Right ventricle myocardium inferior (tissue), 1 donor: ENCODE results near the gene DSCAM. TPM values are rescaled to one million over a fixed set of nuclear protein-coding genes. Genes with fewer than 3 reads are reported as not detected.

Experiments
- ATAC-seq: fragments of 200-7000 bp; cut with Tn5 transposase; one replicate; pipeline ENCODE4 v1.9.1; 2020; ENCODE audit warnings: mild to moderate bottlenecking, moderate library complexity
- DNase-seq: peaks from one replicate; pipeline ENCODE4 v3.0.0; 2021; ENCODE audit errors: missing footprints
- intact Hi-C: fragments of 100-400 bp; cut with DNase I; formaldehyde crosslinking; loops from one replicate; pipeline ENCODE4 v1.11.0; 2022
- microRNA-seq: library from miRNA; unstranded; fragments of <30 nt; microRNA quantifications from one replicate; pipeline ENCODE4 v1.2.0, GENCODE V29; 2020
- total RNA-seq: library from RNA; stranded (reverse); fragmentation: NEBNext Ultra II Directional; extraction: Animal tissue kit (Norgen Biotek cat#: 25700); gene quantifications from one replicate; pipeline ENCODE4 v1.2.1, GENCODE V29; 2021
- donor health status: DM: no; HTN: yes; CAD: no; lungs with severe emphysema.

The DSCAM gene
- total RNA-seq, 1 donor from 2014 or later: not detected

GRCh38 chr21:39984286-39984991, 862.5 kb downstream of the DSCAM start:
- ATAC-seq (no peak), DNase-seq (no peak)
- intact Hi-C loops: no loop called here

DNA sequence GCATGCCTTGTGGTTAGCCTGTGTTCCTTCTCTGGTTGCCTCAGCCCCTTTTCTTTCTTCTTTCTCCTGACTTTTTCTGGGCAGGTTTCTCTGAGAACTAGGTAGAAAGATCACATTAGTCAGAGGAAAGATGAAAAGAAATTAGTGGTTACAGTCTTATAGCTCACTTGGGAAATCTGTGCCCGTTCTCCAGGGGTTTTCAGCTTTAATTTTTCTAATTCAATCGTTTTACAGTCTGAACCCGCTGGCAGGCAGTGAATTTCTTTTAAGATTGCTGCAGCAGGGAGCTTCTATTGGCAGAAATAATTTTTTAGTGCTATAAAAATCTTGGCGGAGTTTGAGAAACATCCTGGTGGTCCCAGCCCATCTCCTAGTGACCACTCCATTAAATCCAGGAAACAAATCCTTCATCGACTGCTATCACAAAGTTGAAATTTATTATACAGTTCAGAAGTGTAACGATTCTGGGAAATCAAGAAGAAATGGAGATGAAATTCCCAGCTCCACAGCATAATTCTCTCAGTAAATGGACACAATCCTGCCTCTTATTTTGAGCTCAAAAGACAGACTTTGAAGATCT, 866.6 kb downstream of the DSCAM start:
- DNase-seq: no peak
- ATAC-seq: no peak
- intact Hi-C loops: no loop called here

DNA sequence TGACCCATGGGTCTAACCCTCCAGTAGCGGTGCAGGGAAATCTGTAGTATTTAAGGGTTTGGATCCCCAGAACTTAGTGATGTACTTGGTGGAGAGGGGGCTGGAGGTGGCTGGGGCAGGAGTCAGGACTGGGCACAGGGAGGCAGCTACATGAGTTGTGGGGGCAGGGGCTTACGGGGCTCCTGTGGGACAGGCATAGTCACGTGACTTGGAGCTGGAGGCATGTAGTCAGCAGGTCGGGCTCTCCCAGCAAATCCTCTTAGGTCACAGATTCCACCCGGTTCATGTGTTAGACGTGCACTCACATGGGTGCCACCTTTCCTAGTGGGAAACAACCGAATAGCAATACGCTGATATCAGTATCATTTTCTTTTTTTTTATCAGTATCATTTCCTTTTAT, 867.6 kb downstream of the DSCAM start:
- intact Hi-C loops: no loop called here
- no peak for ATAC-seq
- no peak for DNase-seq

DNA sequence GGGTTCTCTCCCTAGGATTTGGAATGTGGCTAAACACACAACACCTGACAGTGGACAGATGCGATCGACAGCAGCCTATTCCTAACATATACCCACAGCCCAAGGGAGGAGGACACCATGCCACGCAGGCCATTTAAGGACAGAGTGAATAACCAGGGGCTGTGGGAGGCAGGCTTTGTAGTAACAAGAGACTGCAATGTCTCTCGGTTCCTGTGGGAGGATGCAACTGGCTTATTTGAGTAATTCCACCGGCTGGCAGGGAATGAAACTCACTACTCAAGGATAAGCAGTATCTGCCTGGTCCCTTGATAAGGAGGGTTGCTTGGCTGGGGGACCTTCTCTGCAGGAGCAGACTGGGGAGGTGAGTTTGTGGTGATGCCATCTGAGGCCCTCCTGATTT, 870.2 kb downstream of the DSCAM start:
- intact Hi-C loops: no loop called here
- no peak for ATAC-seq
- no peak for DNase-seq

- DNase-seq (no peak), ATAC-seq (no peak)
- intact Hi-C loops: no loop called here
Observed at GRCh38 chr21:39972976-39973770, 873.8 kb downstream of the DSCAM start.

DNA sequence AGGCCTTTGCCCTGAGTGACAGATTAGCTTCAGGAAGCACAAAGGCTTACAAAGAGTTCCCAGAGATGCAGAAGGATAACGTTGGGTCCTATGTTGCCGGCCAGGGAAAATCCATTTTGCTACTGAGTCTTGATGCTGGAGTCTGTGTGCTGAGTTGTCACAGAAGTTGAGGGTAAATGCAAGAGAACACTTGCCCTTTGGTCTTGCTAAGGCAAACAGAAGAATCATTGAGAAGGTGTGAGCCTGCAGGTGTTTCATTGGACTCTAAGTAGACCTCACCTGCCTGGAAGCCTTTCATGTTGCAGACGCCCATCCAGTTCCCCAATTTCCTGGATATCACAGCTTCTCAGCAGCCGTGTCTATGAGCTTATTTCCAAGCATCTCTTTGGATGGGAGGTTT, 874.5 kb downstream of the DSCAM start:
- intact Hi-C loops: no loop called here
- ATAC-seq: no peak
- DNase-seq: no peak

GRCh38 chr21:39971956-39972355, 875.0 kb downstream of the DSCAM start:
- DNase-seq: no peak
- ATAC-seq: no peak
- intact Hi-C loops: no loop called here

DNA sequence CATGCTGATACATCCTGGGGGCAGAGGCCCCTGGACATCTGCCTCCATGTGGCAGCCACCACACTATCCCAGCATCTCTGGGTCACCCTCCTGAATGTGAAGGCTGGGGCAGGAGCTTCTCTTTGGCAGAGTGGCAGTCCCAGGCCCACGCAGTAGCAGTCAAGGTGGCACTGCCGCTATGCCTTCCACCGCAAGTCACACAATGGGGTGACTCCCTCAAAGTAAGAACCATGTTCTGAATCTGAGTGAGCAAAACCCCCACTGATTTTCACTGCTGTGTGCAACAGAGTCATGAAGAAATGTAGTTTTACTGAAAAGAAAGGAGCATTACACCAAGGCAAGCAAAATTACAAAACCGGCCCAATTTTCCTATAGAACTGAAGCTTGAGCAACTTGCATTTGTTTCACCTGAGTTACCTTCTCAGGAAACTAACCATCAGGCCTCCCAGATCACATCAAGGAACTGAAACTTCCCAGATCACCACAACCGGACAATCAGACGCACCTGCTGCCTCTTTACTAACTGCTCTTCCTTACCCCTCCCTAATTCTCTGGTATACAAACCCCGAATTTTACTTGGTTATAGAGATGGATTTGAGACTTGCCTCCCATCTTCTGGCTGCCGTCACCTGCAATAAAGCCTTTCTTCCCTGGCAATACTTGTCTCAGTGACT, 877.1 kb downstream of the DSCAM start:
- intact Hi-C loops: no loop called here
- no peak for ATAC-seq
- DNase-seq: no peak

DNA sequence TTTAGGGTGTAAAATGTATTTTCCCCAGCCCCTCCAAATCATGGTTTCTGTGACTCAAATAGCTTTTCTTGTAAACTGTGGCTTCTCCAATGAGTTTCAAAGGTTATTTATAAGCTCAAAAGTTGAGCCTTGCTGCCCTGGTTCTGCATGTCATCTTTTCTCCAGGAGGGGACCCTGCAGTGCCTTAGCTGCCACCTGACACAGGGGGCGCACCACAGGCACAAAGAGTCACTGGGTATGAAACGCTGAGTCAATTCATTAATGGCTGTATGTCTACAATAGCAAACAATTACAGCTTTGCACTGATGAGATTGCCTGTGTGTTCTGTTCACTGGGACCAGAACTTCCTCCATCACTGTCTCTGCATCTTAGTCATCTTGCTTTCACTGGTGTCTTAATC, 878.9 kb downstream of the DSCAM start:
- no peak for ATAC-seq
- DNase-seq: no peak
- intact Hi-C loops: no loop called here

DNA sequence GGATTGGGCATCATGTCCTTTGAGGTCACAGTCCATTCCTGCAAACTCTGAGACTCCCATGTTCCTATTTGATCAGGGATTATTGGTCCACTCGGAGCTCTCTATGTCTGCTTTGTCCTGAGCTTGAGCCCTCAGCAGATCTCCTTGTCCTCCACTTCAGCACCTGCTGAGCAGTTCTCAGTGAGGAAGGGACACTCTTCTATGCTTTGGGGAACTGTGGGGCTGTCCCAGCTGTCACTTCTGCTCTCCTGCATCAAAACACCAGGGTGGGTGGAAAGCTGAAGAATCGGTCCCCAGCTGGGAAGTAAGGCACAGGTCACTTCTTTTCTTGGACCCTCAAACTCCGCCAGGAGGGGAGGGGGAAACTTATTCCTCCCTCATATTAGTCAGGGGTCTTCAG, 880.2 kb downstream of the DSCAM start:
- DNase-seq (no peak), ATAC-seq (no peak)
- intact Hi-C loops: no loop called here

DNA sequence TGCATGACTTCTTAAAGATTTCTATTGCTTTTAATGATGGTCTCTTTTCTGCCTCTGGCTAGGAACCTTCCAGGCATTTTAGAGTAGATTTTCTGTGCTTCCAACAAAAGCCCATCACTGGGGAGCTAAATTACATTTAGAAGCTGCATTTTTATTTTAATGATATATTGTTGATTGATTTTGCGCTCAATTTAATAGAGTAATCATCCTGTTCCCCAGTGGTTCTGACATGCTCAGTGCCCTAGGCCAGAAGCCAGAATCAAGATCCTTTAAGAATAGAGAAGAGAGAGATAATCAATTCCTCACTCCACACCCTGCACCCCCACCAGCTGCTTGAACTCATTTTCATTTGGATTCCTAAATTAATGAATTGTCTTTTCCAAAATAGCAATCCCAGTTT, 881.9 kb downstream of the DSCAM start:
- intact Hi-C loops: no loop called here
- no peak for ATAC-seq
- no peak for DNase-seq

DNA sequence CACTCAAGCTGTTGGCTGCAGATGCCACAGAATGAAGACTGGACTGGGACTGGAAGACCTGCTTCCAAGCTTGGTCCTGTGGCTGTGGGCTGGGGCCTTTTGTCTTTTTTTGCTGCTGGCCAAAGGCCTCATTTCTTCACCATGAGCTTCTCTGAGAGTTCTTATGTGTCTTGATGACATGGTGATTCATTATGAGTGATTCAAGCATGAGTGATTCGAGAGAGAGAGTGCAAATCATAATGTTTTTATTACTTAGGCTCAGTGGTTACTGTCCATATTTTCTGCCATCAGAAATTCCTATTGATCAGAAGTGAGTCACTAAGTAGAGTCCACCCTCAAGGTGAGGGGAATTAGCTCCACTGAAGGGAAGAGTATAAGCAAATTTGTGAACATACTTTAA, 885.7 kb downstream of the DSCAM start:
- DNase-seq: no peak
- intact Hi-C loops: no loop called here
- ATAC-seq: no peak

Small RNAs within 50 kb of the gene (microRNA-seq; reads per million reads assigned to microRNA genes)
- gene MIR4760: not detected
